HuH-7 (cell line): ENCODE measurements around the gene NFATC1.
"Not testable (repeated sequence)": the region's sequence is repeated elsewhere in the genome, so short reads cannot be mapped to it uniquely, and the experiment has no call there.

Experiments used
- DNase-seq: peaks from one replicate; pipeline ENCODE4 v3.0.0; 2011; ENCODE audit warnings: low spot score

Gene NFATC1

DNA sequence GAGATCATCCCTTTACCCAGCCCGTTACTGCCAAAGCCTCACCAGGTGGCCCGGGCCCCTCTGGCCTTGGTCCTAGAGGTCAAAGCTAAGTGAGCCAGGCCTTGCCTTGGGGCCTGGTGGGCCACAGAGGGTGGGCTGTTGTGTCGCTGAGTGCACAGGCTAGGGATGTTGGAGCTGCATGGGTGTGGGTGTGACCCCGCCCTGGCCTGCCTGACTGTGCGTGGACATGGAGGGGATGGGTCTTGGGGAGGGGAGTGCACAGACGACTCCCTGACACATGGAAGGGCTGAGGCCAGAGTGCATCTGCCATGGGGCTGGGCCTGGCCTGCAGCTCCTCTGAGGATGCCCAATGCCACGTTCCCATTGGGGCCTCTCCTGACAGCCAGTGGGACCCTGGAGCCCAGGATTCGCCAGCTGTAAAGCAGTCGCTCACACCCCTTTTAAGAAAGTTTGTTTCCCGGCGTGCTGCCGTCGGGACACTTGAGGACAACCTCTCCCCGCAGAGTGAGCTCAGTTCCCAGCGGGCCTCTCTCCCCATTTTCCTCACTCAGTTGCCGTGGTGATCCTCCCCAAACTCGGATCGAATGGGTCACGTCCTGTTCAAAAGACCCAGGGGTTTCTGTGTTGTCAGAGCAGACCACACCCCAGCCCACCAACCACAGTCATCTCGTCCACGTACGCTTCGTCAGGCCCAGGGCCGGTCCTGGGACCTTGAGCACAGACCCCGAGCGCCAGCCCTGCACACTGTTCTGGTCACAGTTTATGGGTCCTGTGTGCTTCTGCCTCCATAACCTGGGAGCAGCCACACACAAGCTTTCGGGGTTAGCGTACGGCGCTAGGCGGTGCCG lies 93.5 kb downstream of the NFATC1 start:
- DNase-seq, result no peak

GRCh38 chr18:79489899-79490625 lies 94.3 kb downstream of the NFATC1 start:
- DNase-seq, result no peak

DNA sequence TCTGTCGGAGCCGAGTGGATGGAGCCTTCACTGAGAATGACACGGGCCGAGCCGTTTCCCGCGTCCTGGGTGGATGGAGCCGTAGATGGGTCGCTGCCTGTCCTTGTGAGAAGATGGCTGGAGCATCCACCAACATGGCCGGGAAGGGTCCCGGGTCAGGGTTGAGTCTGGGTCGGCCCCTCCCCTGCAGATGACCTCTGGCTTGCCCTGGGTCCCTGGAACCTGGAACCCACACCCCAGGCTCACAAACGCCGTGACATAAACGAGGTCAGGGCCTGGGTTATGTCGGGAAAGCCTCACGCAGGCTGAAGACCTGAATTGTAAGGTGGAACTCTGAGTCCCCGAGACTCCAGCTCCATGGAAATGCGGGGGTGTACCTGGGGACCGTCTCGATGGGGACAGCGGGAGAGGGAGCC lies 94.9 kb downstream of the NFATC1 start:
- no peak for DNase-seq

- no peak for DNase-seq
Observed at GRCh38 chr18:79491081-79491551, 95.4 kb downstream of the NFATC1 start.

- no peak for DNase-seq
Observed at GRCh38 chr18:79493211-79493800, 97.6 kb downstream of the NFATC1 start.

DNA sequence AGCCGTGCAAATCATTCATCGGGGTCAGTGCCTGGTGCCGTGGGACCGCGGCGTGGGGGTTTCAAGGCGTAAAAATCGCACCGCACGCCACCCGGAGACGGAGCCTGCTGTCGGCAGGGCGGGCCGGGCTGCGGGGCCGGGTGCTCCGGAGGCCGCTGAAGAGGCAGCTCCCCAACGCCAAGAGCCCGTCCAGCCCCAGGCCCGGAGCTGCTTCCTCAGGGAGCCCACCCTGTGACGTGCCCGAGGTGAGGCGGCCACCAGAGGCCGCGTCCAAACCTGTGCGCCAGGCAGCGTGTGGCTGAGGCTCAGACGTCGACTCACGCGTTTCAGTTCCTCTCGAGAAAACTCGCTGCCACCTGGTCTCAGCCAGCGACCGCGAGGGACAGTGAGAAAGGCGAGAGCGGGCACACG lies 98.1 kb downstream of the NFATC1 start:
- no peak for DNase-seq

- DNase-seq, result no peak
Observed at GRCh38 chr18:79494936-79495335, 99.2 kb downstream of the NFATC1 start.

DNA sequence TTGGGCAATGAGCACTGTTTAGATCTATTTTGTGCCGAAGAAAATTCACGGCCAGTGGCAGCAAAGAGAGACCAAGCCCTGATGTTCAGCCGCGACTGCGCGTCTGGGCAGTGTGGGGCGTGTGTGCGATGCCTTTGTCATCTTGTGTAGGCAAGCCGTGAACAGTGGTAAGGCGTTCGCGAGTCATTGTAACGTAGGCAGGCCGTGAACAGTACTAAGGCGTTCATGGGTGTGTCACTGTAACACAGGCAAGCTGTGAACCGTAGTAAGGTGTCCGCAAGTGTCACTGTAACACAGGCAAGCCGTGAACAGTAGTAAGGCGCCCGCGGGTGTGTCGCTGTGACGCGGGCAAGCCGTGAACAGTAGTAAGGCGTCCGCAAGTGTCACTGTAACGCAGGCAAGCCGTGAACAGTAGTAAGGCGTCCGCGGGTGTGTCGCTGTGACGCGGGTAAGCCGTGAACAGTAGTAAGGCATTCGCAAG lies 99.9 kb downstream of the NFATC1 start:
- no peak for DNase-seq

- no peak for DNase-seq
Observed at GRCh38 chr18:79496237-79496977, 100.7 kb downstream of the NFATC1 start.

DNA sequence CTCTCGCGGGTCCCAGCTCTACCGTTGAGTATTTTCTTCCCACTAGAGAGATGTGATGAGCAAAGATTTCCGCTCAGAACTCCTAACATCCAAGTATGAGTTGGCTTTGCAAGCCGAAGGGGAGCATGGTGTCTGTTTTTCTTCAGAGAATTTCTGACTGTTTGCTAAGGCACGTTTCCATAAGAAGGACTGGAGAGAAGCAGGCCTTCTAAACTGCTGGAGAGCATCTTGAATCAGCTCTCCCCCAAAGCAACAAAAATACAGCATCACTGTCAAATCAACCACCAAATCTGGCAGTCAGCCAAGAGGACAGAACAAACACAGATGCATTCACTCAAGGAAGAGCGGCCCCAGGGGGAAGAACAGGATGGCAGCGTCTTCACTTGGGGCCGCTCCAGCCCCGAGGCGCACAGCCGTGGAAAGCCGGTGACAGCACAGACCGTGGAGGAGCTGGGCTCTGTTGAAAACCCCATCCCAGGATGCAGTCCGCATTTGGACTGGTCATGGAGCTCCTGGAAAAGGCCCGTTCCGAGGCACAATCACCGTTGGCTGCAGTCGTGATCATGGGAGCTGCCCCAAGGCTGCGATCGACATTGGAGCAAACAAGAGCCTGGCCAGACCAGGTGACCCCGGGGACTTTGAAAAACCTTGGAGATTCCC lies 101.4 kb downstream of the NFATC1 start:
- no peak for DNase-seq

GRCh38 chr18:79497638-79498081 lies 101.9 kb downstream of the NFATC1 start:
- no peak for DNase-seq

DNA sequence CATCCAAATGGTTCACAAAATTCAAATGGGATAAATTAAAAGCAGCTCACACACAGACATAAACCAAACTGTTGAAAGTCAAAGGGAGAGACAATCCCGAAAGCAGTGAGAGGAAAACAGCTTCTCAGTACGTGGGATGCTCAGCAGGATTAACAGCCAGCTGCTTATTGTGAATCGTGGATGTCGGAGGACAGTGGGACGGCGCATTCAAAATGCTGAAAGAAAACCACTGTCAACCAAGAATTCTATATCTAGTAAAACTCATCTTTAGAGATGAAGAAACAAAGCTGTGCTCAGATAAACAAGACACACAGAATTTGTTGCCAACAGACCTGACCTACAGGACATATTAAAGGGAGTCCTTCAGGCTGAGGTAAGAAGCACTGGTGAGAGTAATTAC lies 102.9 kb downstream of the NFATC1 start:
- DNase-seq, result no peak

DNA sequence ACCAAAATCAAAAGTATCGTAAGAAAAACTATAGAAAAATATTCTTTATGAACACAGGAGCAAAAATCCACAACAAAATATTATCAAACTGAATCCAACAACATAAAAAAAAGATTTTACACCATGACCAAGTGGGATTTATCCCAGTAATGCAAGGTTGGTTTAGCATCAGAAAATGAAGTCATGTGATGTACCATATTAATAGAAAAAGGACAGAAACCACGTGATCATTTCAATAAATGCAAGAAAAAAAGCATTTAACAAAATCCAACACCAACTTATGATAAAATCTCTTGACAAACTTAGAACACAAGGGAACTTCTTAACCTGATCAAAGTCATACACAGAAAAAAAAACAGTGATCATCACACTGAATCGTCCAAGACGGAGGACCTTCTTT lies 105.3 kb downstream of the NFATC1 start:
- no peak for DNase-seq

DNA sequence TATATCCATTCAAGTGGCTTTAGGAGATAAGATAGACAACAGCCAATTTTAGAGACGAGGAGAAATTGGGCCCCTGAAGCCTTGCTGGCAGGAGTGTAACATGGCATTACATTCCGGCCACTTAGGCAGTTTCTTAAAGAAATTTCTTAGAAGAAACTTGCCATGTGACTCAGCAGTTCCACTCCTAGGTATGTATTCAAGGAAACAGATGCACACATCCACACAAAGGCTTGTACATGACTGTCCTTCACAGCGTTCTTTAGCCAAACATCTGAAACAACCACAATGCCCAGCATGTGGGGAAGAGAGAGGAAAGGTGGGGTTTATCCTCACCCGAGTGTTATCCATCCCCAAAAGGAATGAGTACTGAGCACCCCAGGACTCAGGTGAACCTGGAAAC lies 107.1 kb downstream of the NFATC1 start:
- DNase-seq, result no peak

GRCh38 chr18:79503406-79503805 lies 107.7 kb downstream of the NFATC1 start:
- no peak for DNase-seq

DNA sequence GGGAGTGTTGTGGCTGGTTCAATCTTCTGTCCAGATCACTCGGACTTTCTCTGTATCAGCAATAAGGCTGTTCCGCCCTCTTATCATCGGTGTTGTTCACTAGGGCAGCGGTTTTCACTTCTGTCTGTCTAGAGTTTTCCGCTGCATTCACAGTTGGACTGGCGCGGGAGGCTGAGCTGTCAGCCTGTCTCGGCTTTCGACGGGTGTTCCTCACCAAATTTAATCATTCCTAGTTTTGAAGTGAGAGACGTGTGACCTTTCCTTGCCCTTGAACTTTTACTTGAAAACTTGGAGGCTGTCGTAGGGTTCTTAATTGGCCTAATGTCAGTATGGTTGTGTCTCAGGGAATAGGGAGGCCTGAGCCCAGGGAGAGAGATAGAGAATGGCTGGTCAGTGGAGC lies 108.3 kb downstream of the NFATC1 start:
- no peak for DNase-seq

GRCh38 chr18:79504495-79504894 lies 108.8 kb downstream of the NFATC1 start:
- not testable (repeated sequence) for DNase-seq

GRCh38 chr18:79505465-79505864 lies 109.7 kb downstream of the NFATC1 start:
- not testable (repeated sequence) for DNase-seq

GRCh38 chr18:79506191-79507075 lies 110.7 kb downstream of the NFATC1 start:
- DNase-seq, result no peak

GRCh38 chr18:79507076-79507545 lies 111.4 kb downstream of the NFATC1 start:
- DNase-seq, result no peak
